Activated naive CD8-positive, alpha-beta T cell (primary cell): ENCODE measurements around the gene PRKACG.
"Not testable (repeated sequence)": the region's sequence is repeated elsewhere in the genome, so short reads cannot be mapped to it uniquely, and the experiment has no call there.

ENCODE experiments used
- H3K27ac Mint-ChIP-seq: one replicate; pipeline ENCODE4 v1.8.0; 2021; ENCODE audit warnings: mixed read lengths
- H3K27me3 Mint-ChIP-seq: one replicate; pipeline ENCODE4 v1.8.0; 2021; ENCODE audit warnings: mixed read lengths
- H3K36me3 Mint-ChIP-seq: one replicate; pipeline ENCODE4 v1.8.0; 2021; ENCODE audit warnings: mixed read lengths
- H3K4me1 Mint-ChIP-seq: one replicate; pipeline ENCODE4 v1.8.0; 2021; ENCODE audit warnings: low read depth, mixed read lengths
- H3K4me3 Mint-ChIP-seq: one replicate; pipeline ENCODE4 v1.8.0; 2021; ENCODE audit warnings: mild to moderate bottlenecking, mixed read lengths
- H3K9me3 Mint-ChIP-seq: one replicate; pipeline ENCODE4 v1.8.0; 2021; ENCODE audit warnings: low read depth, mixed read lengths

PRKACG gene

DNA sequence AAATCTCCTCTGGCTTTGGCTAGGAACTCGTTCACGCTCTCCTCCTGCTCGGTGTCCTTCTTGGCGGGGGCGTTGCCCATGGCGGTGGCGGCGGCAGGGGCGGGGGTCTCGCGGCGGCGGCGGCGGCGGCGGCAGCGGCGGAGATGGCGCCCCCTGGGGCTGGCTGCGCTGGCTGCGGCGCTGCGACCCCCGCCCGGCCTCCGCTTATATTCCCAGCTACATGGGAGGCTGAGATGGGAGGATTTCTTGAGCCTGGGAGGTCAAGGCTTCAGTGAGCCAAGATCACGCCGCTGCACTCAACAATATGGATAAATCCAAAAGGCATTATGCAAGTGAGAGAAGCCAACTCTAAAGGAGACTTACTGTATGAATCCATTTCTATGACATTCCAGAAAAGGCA is at the start of gene PRKACG:
Gene PRKACG (minus strand): TSS at position 101 of the 400 bp plus-strand sequence. CDS start 21 bp downstream, at position 80.
- H3K4me3 Mint-ChIP-seq: peak within 1 kb of the TSS; percentile 45
- H3K9me3 Mint-ChIP-seq: no peaks in the 10 kb centered on the region
- peaks cover 12% of the 10 kb centered on the region for H3K27me3 Mint-ChIP-seq
- no peak within 1 kb of the TSS for H3K27ac Mint-ChIP-seq
- H3K36me3 Mint-ChIP-seq: no peaks in the 10 kb centered on the region
- H3K4me1 Mint-ChIP-seq: peaks cover 16% of the 10 kb centered on the region

DNA sequence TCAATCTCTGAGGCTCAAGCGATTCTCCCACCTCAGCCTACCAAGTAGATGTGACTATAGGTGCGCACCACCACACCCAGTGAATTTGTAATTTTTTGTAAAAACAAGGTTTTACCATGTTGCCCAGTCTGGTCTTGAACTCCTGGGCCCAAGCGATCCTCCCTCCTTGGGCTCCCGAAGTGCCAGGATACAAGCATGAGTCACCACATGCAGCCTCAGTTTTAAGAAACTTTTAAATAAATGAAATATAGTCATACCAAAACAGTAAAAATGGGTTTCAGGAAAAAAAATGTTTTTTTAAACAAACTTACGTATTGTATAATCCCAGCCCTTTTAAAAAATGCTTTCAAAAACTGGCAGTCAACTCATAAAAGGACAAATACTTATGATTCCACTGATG is 48.3 kb upstream of the PRKACG start:
- H3K9me3 Mint-ChIP-seq: no peaks in the 10 kb centered on the region
- no peak overlapping the region for H3K4me3 Mint-ChIP-seq
- peaks cover 6% of the 10 kb centered on the region for H3K4me1 Mint-ChIP-seq
- peaks cover 4% of the 10 kb centered on the region for H3K36me3 Mint-ChIP-seq
- no peaks in the 10 kb centered on the region for H3K27me3 Mint-ChIP-seq
- no peak overlapping the region for H3K27ac Mint-ChIP-seq

DNA sequence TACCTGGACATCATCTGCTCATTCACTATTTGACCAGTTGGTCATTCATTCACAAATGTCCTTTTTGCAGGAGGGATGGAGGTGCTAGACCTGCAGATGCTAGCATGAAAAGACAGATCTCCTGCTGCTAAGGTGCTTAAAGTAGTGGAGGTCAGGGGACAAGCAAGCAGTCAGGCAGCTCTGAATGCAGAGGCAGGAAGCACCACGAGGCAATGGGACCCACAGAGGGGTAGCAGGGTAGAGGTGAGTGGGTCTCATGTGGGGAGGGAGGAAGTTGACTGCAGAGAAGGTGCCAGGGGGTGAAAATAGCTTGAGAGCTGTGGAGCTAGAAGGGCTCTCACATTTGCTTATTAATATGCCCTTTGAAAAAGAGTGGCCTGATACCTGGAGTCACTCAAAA is 46.9 kb upstream of the PRKACG start:
- peaks cover 6% of the 10 kb centered on the region for H3K36me3 Mint-ChIP-seq
- H3K4me3 Mint-ChIP-seq: no peak overlapping the region
- H3K27me3 Mint-ChIP-seq: no peaks in the 10 kb centered on the region
- H3K9me3 Mint-ChIP-seq: no peaks in the 10 kb centered on the region
- H3K27ac Mint-ChIP-seq: no peak overlapping the region
- H3K4me1 Mint-ChIP-seq: peaks cover 6% of the 10 kb centered on the region

GRCh38 chr9:69058101-69058500 is 44.2 kb upstream of the PRKACG start:
- Mint-ChIP-seq H3K4me3 (no peak overlapping the region), H3K4me1 (peaks cover 6% of the 10 kb centered on the region), H3K27ac (no peak overlapping the region), H3K9me3 (no peaks in the 10 kb centered on the region), H3K27me3 (no peaks in the 10 kb centered on the region), H3K36me3 (peaks cover 12% of the 10 kb centered on the region)

DNA sequence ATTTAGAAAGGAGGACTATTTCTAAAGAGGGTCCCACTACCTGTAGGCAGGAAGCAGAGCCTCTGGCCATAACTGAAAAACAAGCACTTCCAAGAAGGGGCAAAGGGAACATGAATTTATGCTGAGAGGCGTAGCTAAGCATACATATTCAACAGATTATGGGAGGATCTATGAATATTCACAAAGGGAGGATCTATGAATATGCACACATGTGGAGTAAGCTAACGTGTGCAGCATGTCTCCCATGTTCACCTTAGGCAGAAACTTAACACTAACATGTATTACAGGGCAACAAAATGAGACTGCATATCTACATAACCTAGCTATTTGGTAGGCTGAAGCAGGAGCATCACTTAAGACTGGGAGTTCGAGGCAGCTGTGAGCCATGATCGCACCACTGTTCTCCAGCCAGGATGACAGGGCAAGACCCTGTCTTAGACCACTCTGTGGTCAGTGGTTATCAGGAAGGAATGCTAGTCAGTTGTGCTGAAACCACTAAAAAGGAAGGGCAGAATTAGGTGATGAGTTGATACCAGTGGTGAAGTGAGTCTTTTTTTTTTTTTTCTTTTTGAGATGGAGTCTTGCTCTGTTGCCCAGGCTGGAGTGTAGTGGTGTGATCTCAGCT is 42.4 kb upstream of the PRKACG start:
- H3K4me1 Mint-ChIP-seq: peaks cover 6% of the 10 kb centered on the region

GRCh38 chr9:69054989-69055388 is 41.1 kb upstream of the PRKACG start:
- Mint-ChIP-seq H3K27ac (no peak overlapping the region), H3K4me3 (no peak overlapping the region), H3K4me1 (peaks cover 4% of the 10 kb centered on the region), H3K27me3 (no peaks in the 10 kb centered on the region), H3K9me3 (no peaks in the 10 kb centered on the region), H3K36me3 (peaks cover 11% of the 10 kb centered on the region)

More for the DNA sequence above, 42.4 kb upstream of the PRKACG start:
- Mint-ChIP-seq H3K36me3 (peaks cover 12% of the 10 kb centered on the region), H3K9me3 (no peaks in the 10 kb centered on the region), H3K4me3 (no peak overlapping the region), H3K27ac (no peak overlapping the region), H3K27me3 (no peaks in the 10 kb centered on the region)

DNA sequence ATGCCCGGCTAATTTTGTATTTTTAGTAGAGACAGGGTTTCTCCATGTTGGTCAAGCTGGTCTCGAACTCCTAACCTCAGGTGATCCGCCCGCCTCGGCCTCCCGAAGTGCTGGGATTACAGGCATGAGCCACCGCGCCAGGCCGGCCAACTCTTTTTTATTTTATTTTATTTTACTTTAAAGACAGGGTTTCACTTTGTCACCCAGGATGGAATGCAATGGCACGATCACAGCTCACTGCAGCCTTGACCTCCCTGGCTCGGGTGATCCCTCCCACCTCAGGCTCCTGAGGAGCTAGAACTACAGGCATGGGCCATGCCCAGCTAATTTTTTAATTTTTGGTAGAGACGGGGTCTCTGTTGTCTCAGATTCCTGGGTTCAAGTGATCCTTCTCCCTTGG is 37.0 kb upstream of the PRKACG start:
- not testable (repeated sequence) for H3K9me3 Mint-ChIP-seq, H3K27me3 Mint-ChIP-seq, H3K27ac Mint-ChIP-seq, H3K4me3 Mint-ChIP-seq, H3K4me1 Mint-ChIP-seq
- peaks cover 18% of the 10 kb centered on the region for H3K36me3 Mint-ChIP-seq

DNA sequence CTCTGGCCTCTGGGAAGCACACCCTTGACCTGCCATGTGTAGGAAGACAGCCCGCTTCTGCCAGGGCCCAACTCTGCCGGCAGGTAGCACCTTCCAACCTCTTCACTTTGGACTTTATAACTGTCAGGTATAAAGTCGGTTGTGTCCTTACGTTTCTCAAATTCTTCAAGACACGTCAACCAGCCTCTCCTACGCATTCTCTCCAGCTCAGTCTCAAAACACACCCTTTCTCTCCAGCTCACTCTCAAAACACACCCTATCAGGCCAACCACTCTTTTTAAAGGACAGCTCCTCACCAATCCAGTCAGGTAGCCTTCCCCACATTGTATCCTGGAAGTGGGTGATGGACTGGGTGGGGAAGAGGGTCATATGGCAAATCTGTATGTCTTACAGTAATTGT is 35.2 kb upstream of the PRKACG start:
- no peak overlapping the region for H3K4me3 Mint-ChIP-seq
- H3K9me3 Mint-ChIP-seq: no peaks in the 10 kb centered on the region
- no peak overlapping the region for H3K27ac Mint-ChIP-seq
- no peaks in the 10 kb centered on the region for H3K27me3 Mint-ChIP-seq
- peaks cover 12% of the 10 kb centered on the region for H3K4me1 Mint-ChIP-seq
- peaks cover 15% of the 10 kb centered on the region for H3K36me3 Mint-ChIP-seq

DNA sequence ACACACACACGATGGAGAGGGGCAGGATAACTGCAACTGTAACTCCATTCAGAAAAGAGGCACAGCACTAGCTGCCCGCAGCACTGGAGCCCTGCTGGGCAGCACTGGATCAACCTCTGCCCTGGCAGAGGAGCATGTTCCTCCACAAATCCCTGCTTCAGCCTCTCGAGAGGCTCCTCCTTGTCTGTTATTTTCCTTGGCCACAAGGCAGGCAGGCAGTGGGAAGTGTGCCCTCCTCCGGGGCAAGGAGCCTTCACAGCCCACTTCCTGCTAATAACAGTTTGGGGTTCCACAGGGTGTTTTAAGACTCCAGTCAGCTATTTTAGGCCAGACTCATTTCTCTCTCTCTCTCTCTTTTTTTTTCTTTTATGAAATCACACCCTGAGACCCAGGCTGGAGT is 33.5 kb upstream of the PRKACG start:
- Mint-ChIP-seq H3K27me3 (no peaks in the 10 kb centered on the region), H3K4me3 (no peak overlapping the region), H3K36me3 (peaks cover 11% of the 10 kb centered on the region), H3K27ac (no peak overlapping the region), H3K4me1 (peaks cover 23% of the 10 kb centered on the region), H3K9me3 (no peaks in the 10 kb centered on the region)

GRCh38 chr9:69046723-69047122 is 32.8 kb upstream of the PRKACG start:
- Mint-ChIP-seq H3K9me3 (no peaks in the 10 kb centered on the region), H3K4me1 (peaks cover 23% of the 10 kb centered on the region), H3K27me3 (no peaks in the 10 kb centered on the region), H3K36me3 (peaks cover 11% of the 10 kb centered on the region), H3K27ac (no peak overlapping the region), H3K4me3 (no peak overlapping the region)

- no peaks in the 10 kb centered on the region for H3K9me3 Mint-ChIP-seq
- no peak overlapping the region for H3K4me3 Mint-ChIP-seq
- no peaks in the 10 kb centered on the region for H3K27me3 Mint-ChIP-seq
- peaks cover 11% of the 10 kb centered on the region for H3K36me3 Mint-ChIP-seq
- no peak overlapping the region for H3K27ac Mint-ChIP-seq
- peaks cover 29% of the 10 kb centered on the region for H3K4me1 Mint-ChIP-seq
Measured at GRCh38 chr9:69045821-69046220, 31.9 kb upstream of the PRKACG start.

GRCh38 chr9:69044240-69045219 is 30.6 kb upstream of the PRKACG start:
- H3K4me3 Mint-ChIP-seq: no peak overlapping the region
- H3K36me3 Mint-ChIP-seq: peaks cover 8% of the 10 kb centered on the region

GRCh38 chr9:69040646-69041045 is 26.7 kb upstream of the PRKACG start:
- no peaks in the 10 kb centered on the region for H3K36me3 Mint-ChIP-seq

More at GRCh38 chr9:69044240-69045219, 30.6 kb upstream of the PRKACG start:
- peaks cover 34% of the 10 kb centered on the region for H3K4me1 Mint-ChIP-seq
- no peaks in the 10 kb centered on the region for H3K9me3 Mint-ChIP-seq
- peak overlapping the region; percentile 17 for H3K27ac Mint-ChIP-seq
- H3K27me3 Mint-ChIP-seq: no peaks in the 10 kb centered on the region

DNA sequence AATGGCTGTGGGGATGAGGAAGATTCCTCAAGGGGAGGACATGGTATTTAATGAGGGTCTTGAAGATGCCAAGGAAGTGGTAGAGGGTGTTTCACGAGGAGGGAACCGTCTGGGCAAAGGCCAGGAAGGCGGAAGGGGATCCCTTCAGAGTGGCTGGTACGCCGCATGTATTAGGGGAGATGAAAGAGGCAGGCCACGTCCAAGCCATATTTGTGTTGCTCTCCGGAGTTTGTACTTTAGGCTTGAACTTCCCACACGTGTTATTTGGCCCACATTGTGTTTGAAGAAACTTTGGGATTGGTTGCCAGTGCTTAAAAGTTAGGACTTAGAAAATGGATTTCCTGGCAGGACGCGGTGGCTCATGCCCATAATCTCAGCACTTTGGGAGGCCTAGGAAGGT is 22.9 kb upstream of the PRKACG start:
- no peaks in the 10 kb centered on the region for H3K27me3 Mint-ChIP-seq
- peak overlapping the region; percentile 98 for H3K27ac Mint-ChIP-seq
- peak overlapping the region; percentile 99 for H3K4me3 Mint-ChIP-seq
- no peaks in the 10 kb centered on the region for H3K9me3 Mint-ChIP-seq
- peaks cover 29% of the 10 kb centered on the region for H3K4me1 Mint-ChIP-seq
- H3K36me3 Mint-ChIP-seq: no peaks in the 10 kb centered on the region

More at GRCh38 chr9:69040646-69041045, 26.7 kb upstream of the PRKACG start:
- H3K27ac Mint-ChIP-seq: no peak overlapping the region
- H3K4me1 Mint-ChIP-seq: peaks cover 44% of the 10 kb centered on the region
- H3K4me3 Mint-ChIP-seq: no peak overlapping the region
- H3K27me3 Mint-ChIP-seq: no peaks in the 10 kb centered on the region
- H3K9me3 Mint-ChIP-seq: no peaks in the 10 kb centered on the region

GRCh38 chr9:69036309-69036708 is 22.4 kb upstream of the PRKACG start:
- Mint-ChIP-seq H3K9me3 (no peaks in the 10 kb centered on the region), H3K27me3 (no peaks in the 10 kb centered on the region), H3K27ac (peak overlapping the region; percentile 98), H3K4me3 (peak overlapping the region; percentile 99), H3K36me3 (no peaks in the 10 kb centered on the region), H3K4me1 (peaks cover 28% of the 10 kb centered on the region)
